GM23338 (cell line): ENCODE measurements around the gene RHEX. TPM values are rescaled to one million over a fixed set of nuclear protein-coding genes. Genes with fewer than 3 reads are reported as not detected.

ENCODE experiments used
- ATAC-seq: fragments of 200-7000 bp; cut with Tn5 transposase; 3 replicates; pipeline ENCODE4 v1.9.1; 2020
- DNase-seq: peaks from one replicate; pipeline ENCODE4 v3.0.0-alpha.2; 2015; ENCODE audit warnings: low spot score
- H2AFZ ChIP-seq: fragments of 200-600 bp; sonication (generic); 2 replicates; pipeline ENCODE4 v1.8.0; 2016; ENCODE audit warnings: antibody characterized with exemption, mild to moderate bottlenecking, moderate library complexity
- H3F3A ChIP-seq: fragments of 200-600 bp; sonication (generic); replicated peaks from 2 replicates; pipeline ENCODE4 v1.8.0; 2017; ENCODE audit warnings: antibody characterized with exemption, mixed run types, low read depth
- H3K27ac ChIP-seq: fragments of 200-600 bp; sonication (generic); 2 replicates; pipeline ENCODE4 v1.6.1; 2016; ENCODE audit warnings: low read depth
- H3K27me3 ChIP-seq: fragments of 200-600 bp; sonication (generic); 2 replicates; pipeline ENCODE4 v1.8.0; 2016; ENCODE audit warnings: mild to moderate bottlenecking, mixed run types, moderate library complexity; ENCODE audit not compliant: insufficient read depth
- H3K36me3 ChIP-seq: fragments of 200-600 bp; sonication (generic); 2 replicates; pipeline ENCODE4 v1.8.0; 2016; ENCODE audit warnings: mild to moderate bottlenecking; ENCODE audit not compliant: insufficient read depth
- H3K4me1 ChIP-seq: fragments of 200-600 bp; sonication (generic); 2 replicates; pipeline ENCODE4 v1.8.0; 2016; ENCODE audit warnings: mild to moderate bottlenecking, moderate library complexity; ENCODE audit not compliant: insufficient read depth
- H3K4me2 ChIP-seq: fragments of 200-600 bp; sonication (generic); 2 replicates; pipeline ENCODE4 v1.7.1; 2017; ENCODE audit warnings: mixed run types
- H3K4me3 ChIP-seq: fragments of 200-600 bp; sonication (generic); 2 replicates; pipeline ENCODE4 v1.6.1; 2016; ENCODE audit warnings: mixed run types
- H3K79me2 ChIP-seq: fragments of 200-600 bp; sonication (generic); replicated peaks from 2 replicates; pipeline ENCODE4 v1.8.0; 2017; ENCODE audit warnings: mild to moderate bottlenecking; ENCODE audit not compliant: insufficient read depth
- H3K9me2 ChIP-seq: fragments of 200-600 bp; sonication (generic); 2 replicates; pipeline ENCODE4 v1.8.0; 2017; ENCODE audit not compliant: insufficient read depth
- H4K20me1 ChIP-seq: fragments of 200-600 bp; sonication (generic); replicated peaks from 2 replicates; pipeline ENCODE4 v1.8.0; 2017; ENCODE audit warnings: mild to moderate bottlenecking; ENCODE audit not compliant: insufficient read depth
- H3K27ac Mint-ChIP-seq: 2 replicates; pipeline ENCODE4 v1.8.0; 2020; ENCODE audit warnings: inconsistent platforms, mild to moderate bottlenecking, moderate library complexity, mixed read lengths
- H3K27me3 Mint-ChIP-seq: 3 replicates; pipeline ENCODE4 v1.8.0; 2022; ENCODE audit warnings: low read depth, mild to moderate bottlenecking, moderate library complexity, mixed read lengths, inconsistent platforms; ENCODE audit not compliant: insufficient read depth, poor library complexity
- H3K36me3 Mint-ChIP-seq: 3 replicates; pipeline ENCODE4 v1.8.0; 2021; ENCODE audit warnings: low read depth, mild to moderate bottlenecking, inconsistent platforms, moderate library complexity, mixed read lengths
- H3K4me1 Mint-ChIP-seq: 3 replicates; pipeline ENCODE4 v1.8.0; 2020; ENCODE audit warnings: mild to moderate bottlenecking, inconsistent platforms, mixed read lengths
- H3K4me3 Mint-ChIP-seq: 3 replicates; pipeline ENCODE4 v1.8.0; 2021; ENCODE audit warnings: moderate library complexity, mild to moderate bottlenecking, inconsistent platforms, mixed read lengths
- H3K9me3 Mint-ChIP-seq: 3 replicates; pipeline ENCODE4 v1.8.0; 2020; ENCODE audit warnings: moderate library complexity, mild to moderate bottlenecking, inconsistent platforms, mixed read lengths
- CREB1 ChIP-seq: fragments of 250-450 bp; sonication (Bioruptor Pico); IDR thresholded peaks from 2 replicates; pipeline ENCODE4 v1.5.0; 2020; ENCODE audit warnings: low read depth, mild to moderate bottlenecking, moderate library complexity
- CTCF ChIP-seq, 2 experiments: fragments of 200-600 bp in 1 of 2; sonication (generic) in 1 of 2; conservative IDR thresholded peaks; 2 replicates each; pipeline versions ENCODE4 v1.5.1 to v1.6.1; 2016 to 2017; ENCODE audit warnings: antibody characterized with exemption in 2 of 2, low read depth in 2 of 2, mild to moderate bottlenecking in 2 of 2, moderate library complexity in 1 of 2
- ETS1 ChIP-seq: IDR thresholded peaks from 2 replicates; pipeline ENCODE4 v1.6.1; 2016; ENCODE audit warnings: antibody characterized with exemption
- EZH2 ChIP-seq: fragments of 200-600 bp; sonication (generic); IDR thresholded peaks from one replicate; pipeline ENCODE4 v1.8.0; 2017; ENCODE audit warnings: antibody characterized with exemption, mild to moderate bottlenecking, low read depth; ENCODE audit not compliant: unreplicated experiment
- EZH2phosphoT487 ChIP-seq: fragments of 200-600 bp; sonication (generic); IDR thresholded peaks from one replicate; pipeline ENCODE4 v1.8.1; 2018; ENCODE audit warnings: antibody characterized with exemption; ENCODE audit not compliant: unreplicated experiment
- JUNB ChIP-seq: IDR thresholded peaks from one replicate; pipeline ENCODE4 v1.6.1; 2016; ENCODE audit warnings: antibody characterized with exemption; ENCODE audit not compliant: unreplicated experiment
- NANOG ChIP-seq: IDR thresholded peaks from 2 replicates; pipeline ENCODE4 v1.6.1; 2016; ENCODE audit warnings: antibody characterized with exemption, borderline replicate concordance
- POLR2AphosphoS5 ChIP-seq: IDR thresholded peaks from 2 replicates; pipeline ENCODE4 v1.6.1; 2016; ENCODE audit warnings: antibody characterized with exemption, low read depth
- STAT1 ChIP-seq: IDR thresholded peaks from one replicate; pipeline ENCODE4 v1.6.1; 2016; ENCODE audit warnings: antibody characterized with exemption; ENCODE audit not compliant: unreplicated experiment
- ZNF114 ChIP-seq: fragments of 250-450 bp; sonication (Bioruptor Pico); IDR thresholded peaks from 2 replicates; pipeline ENCODE4 v1.5.0; 2020; ENCODE audit warnings: mild to moderate bottlenecking, moderate library complexity
- polyA plus RNA-seq: library from polyadenylated mRNA; unstranded; fragments of >200 nt; fragmentation: Nextera tagmentation; extraction: Ambion mirVana; gene quantifications from 2 replicates; pipeline ENCODE4 v1.2.1, GENCODE V29; 2016
- total RNA-seq: library from RNA; depleted of rRNA; stranded (reverse); fragments of >200 nt; shearing (Covaris generic); gene quantifications from 2 replicates; pipeline ENCODE4 v1.2.3, GENCODE V29; 2014

RHEX gene
- total and polyA plus RNA-seq, 2 experiments from 2014 or later: not detected

- TF ChIP-seq CTCF (conservative IDR thresholded peaks at IDR 0.05; ENCODE audit: low read depth in 2 of 2) (no peak), ETS1 (no peak), STAT1 (no peak), NANOG (no peak), POLR2AphosphoS5 (no peak), EZH2phosphoT487 (no peak), EZH2 (no peak)
Observed at GRCh38 chr1:206013026-206013795, 39.8 kb upstream of the RHEX start (continued).

GRCh38 chr1:206014601-206015000 lies 38.4 kb upstream of the RHEX start:
- no peak for TF ChIP-seq ZNF114 (CRISPR knock-in tag)
- no peak for TF ChIP-seq CREB1 (CRISPR knock-in tag)
- no peak for TF ChIP-seq JUNB
- 0 out of 3 replicates have a peak, but pooled peaks cover 5% of the 10 kb centered on the region for H3K9me3 Mint-ChIP-seq
- H3K27ac Mint-ChIP-seq: no peak overlapping the region
- H3K4me1 Mint-ChIP-seq: peaks cover 7% of the 10 kb centered on the region
- H3K27me3 Mint-ChIP-seq: peaks cover 2% of the 10 kb centered on the region
- DNase-seq (no peak), ATAC-seq (no peak)
- Histone ChIP-seq H3F3A (no peaks in the 10 kb centered on the region), H4K20me1 (no peaks in the 10 kb centered on the region), H3K27me3 (no peaks in the 10 kb centered on the region), H3K4me2 (no peak overlapping the region), H2AFZ (0 out of 2 replicates have a peak overlapping the region, but pooled peaks have one; percentile 5), H3K4me3 (no peak overlapping the region), H3K79me2 (no peaks in the 10 kb centered on the region), H3K9me2 (no peaks in the 10 kb centered on the region; the same call in 1 of the 2 replicates), H3K27ac (no peak overlapping the region), H3K36me3 (no peaks in the 10 kb centered on the region), H3K4me1 (peaks cover 7% of the 10 kb centered on the region; the same call in 1 of the 2 replicates)
- no peak overlapping the region for H3K4me3 Mint-ChIP-seq
- H3K36me3 Mint-ChIP-seq: no peaks in the 10 kb centered on the region

- no peak overlapping the region for H3K27ac ChIP-seq
- Mint-ChIP-seq H3K36me3 (no peaks in the 10 kb centered on the region), H3K4me1 (peaks cover 7% of the 10 kb centered on the region), H3K4me3 (no peak overlapping the region; the same call in 2 of the 3 replicates), H3K9me3 (0 out of 3 replicates have a peak, but pooled peaks cover 5% of the 10 kb centered on the region), H3K27ac (no peak overlapping the region), H3K27me3 (peaks cover 2% of the 10 kb centered on the region)
- TF ChIP-seq NANOG (no peak), POLR2AphosphoS5 (no peak), EZH2phosphoT487 (no peak), JUNB (no peak)
- no peak overlapping the region for H2AFZ ChIP-seq
- H3K4me3 ChIP-seq: no peak overlapping the region
- no peaks in the 10 kb centered on the region; the same call in 1 of the 2 replicates for H3K9me2 ChIP-seq
- no peaks in the 10 kb centered on the region for H4K20me1 ChIP-seq
- ATAC-seq: no peak
- no peak for DNase-seq
- no peak overlapping the region for H3K4me2 ChIP-seq
- no peaks in the 10 kb centered on the region for H3K79me2 ChIP-seq
- H3F3A ChIP-seq: no peaks in the 10 kb centered on the region
- H3K36me3 ChIP-seq: no peaks in the 10 kb centered on the region
- H3K27me3 ChIP-seq: no peaks in the 10 kb centered on the region
- H3K4me1 ChIP-seq: peaks cover 7% of the 10 kb centered on the region; the same call in 1 of the 2 replicates
Observed at GRCh38 chr1:206015071-206015470, 37.9 kb upstream of the RHEX start.
